PC-9 (cell line): Measurements from ENCODE around the gene FNDC11. TPM values are rescaled to one million over a fixed set of nuclear protein-coding genes. Genes with fewer than 3 reads are reported as not detected.

Source experiments
- BruUV-seq: library from RNA; stranded (reverse); fragments of 400-500 nt; replicated peaks from 2 replicates; lab custom pipeline; 2021; lab: Mats Ljungman, UMichigan
- CTCF ChIA-PET: fragments of 300-600 bp; sonication (Branson Sonifier 250); formaldehyde crosslinking; loops from one replicate; lab custom pipeline; 2022; ENCODE audit warnings: antibody characterized with exemption; lab: Charles Lee
- POLR2A ChIA-PET: fragments of 300-600 bp; sonication (Branson Sonifier 250); formaldehyde crosslinking; loops from one replicate; lab custom pipeline; 2022; ENCODE audit warnings: antibody characterized with exemption; ENCODE audit not compliant: unreplicated experiment; lab: Charles Lee
- DNase-seq, 2 experiments: peaks; one replicate each; pipeline versions ENCODE4 v3.0.0 to v3.0.0-alpha.2; 2015 to 2022; ENCODE audit warnings: mixed read lengths in 1 of 2
- H2AFZ ChIP-seq: fragments of 200-600 bp; sonication (generic); 2 replicates; pipeline ENCODE4 v1.8.1; 2017; ENCODE audit warnings: antibody characterized with exemption
- H3F3A ChIP-seq: fragments of 200-600 bp; sonication (generic); 2 replicates; pipeline ENCODE4 v1.8.1; 2017; ENCODE audit warnings: antibody characterized with exemption, mild to moderate bottlenecking, low read depth; ENCODE audit not compliant: insufficient read depth
- H3K27ac ChIP-seq: fragments of 200-600 bp; sonication (generic); 2 replicates; pipeline ENCODE4 v1.6.1; 2016; ENCODE audit warnings: mixed run types
- H3K27me3 ChIP-seq: fragments of 200-600 bp; sonication (generic); 2 replicates; pipeline ENCODE4 v1.6.1; 2016; ENCODE audit warnings: low read depth, mixed run types; ENCODE audit not compliant: insufficient read depth
- H3K36me3 ChIP-seq: fragments of 200-600 bp; sonication (generic); 2 replicates; pipeline ENCODE4 v1.6.1; 2016; ENCODE audit warnings: low read depth, mixed run types
- H3K4me1 ChIP-seq: fragments of 200-600 bp; sonication (generic); replicated peaks from 2 replicates; pipeline ENCODE4 v1.6.1; 2016; ENCODE audit warnings: mixed run types; ENCODE audit not compliant: insufficient read depth
- H3K4me2 ChIP-seq: fragments of 200-600 bp; sonication (generic); 2 replicates; pipeline ENCODE4 v1.6.1; 2017; ENCODE audit warnings: mixed run types
- H3K4me3 ChIP-seq: fragments of 200-600 bp; sonication (generic); 2 replicates; pipeline ENCODE4 v1.6.1; 2016; ENCODE audit warnings: mixed run types
- H3K79me2 ChIP-seq: fragments of 200-600 bp; sonication (generic); 2 replicates; pipeline ENCODE4 v1.6.1; 2017; ENCODE audit warnings: low read depth, mixed run types
- H3K9me2 ChIP-seq: fragments of 200-600 bp; sonication (generic); 2 replicates; pipeline ENCODE4 v1.8.1; 2017; ENCODE audit warnings: mild to moderate bottlenecking; ENCODE audit not compliant: insufficient read depth
- H3K9me3 ChIP-seq: fragments of 200-600 bp; sonication (generic); 2 replicates; pipeline ENCODE4 v1.8.1; 2016; ENCODE audit warnings: low read depth; ENCODE audit not compliant: insufficient read depth
- H4K20me1 ChIP-seq: fragments of 200-600 bp; sonication (generic); 2 replicates; pipeline ENCODE4 v1.8.1; 2017; ENCODE audit not compliant: insufficient read depth
- EZH2 ChIP-seq: fragments of 200-600 bp; sonication (generic); IDR thresholded peaks from 2 replicates; pipeline ENCODE4 v1.8.0; 2017; ENCODE audit warnings: antibody characterized with exemption, low read depth
- intact Hi-C: fragments of 100-400 bp; cut with micrococcal nuclease; formaldehyde crosslinking; loops from one replicate; pipeline ENCODE4 v1.10.0; 2022; ENCODE audit not compliant: unreplicated experiment
- total RNA-seq: library from RNA; stranded (reverse); gene quantifications from 2 replicates; pipeline ENCODE4 v1.2.3, GENCODE V29; 2021
- TF ChIP-seq, protein P1 (sequence below): fragments of 200-600 bp; sonication (generic); conservative IDR thresholded peaks from 2 replicates; pipeline ENCODE4 v1.6.1; 2017; ENCODE audit warnings: mixed run types, antibody characterized with exemption, mild to moderate bottlenecking, moderate library complexity

FNDC11 gene
- total RNA-seq, 1 experiment from 2014 or later, result 7.7 TPM

DNA sequence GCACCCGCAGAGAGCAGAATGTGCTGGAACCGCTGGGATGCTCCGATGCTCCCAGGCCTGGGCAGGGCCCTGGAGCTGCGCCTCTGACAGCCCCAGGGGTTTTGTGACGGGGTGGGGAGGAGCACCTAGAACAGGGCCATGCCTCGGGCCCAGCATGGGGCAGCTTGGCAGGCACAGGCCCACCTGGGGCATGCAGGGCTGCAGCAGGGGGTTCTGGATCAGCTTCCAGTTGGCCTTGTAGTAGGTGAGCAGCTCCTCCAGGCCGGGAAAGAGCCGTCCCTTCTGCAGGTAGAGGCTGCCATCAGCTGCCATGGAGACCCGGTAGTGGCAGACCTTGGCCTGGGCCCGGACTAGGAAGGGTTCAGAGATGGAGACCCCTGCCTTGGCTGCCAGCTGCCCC, 10.8 kb upstream of the FNDC11 start:
- ChIA-PET POLR2A (no interaction called here), CTCF (interaction anchor here (0.6 kb wide), 1 partner anchor 19 kb away, joined by 4 read pairs; no protein-coding TSS in a partner anchor)
- H3K4me1 ChIP-seq, result peaks cover 75% of the 10 kb centered on the region
- no peaks in the 10 kb centered on the region for H3K9me2 ChIP-seq
- H2AFZ ChIP-seq, result no peak overlapping the region
- BruUV-seq, result no TSS peak
- TF ChIP-seq EZH2, result no peak
- TF ChIP-seq, protein P1, sequence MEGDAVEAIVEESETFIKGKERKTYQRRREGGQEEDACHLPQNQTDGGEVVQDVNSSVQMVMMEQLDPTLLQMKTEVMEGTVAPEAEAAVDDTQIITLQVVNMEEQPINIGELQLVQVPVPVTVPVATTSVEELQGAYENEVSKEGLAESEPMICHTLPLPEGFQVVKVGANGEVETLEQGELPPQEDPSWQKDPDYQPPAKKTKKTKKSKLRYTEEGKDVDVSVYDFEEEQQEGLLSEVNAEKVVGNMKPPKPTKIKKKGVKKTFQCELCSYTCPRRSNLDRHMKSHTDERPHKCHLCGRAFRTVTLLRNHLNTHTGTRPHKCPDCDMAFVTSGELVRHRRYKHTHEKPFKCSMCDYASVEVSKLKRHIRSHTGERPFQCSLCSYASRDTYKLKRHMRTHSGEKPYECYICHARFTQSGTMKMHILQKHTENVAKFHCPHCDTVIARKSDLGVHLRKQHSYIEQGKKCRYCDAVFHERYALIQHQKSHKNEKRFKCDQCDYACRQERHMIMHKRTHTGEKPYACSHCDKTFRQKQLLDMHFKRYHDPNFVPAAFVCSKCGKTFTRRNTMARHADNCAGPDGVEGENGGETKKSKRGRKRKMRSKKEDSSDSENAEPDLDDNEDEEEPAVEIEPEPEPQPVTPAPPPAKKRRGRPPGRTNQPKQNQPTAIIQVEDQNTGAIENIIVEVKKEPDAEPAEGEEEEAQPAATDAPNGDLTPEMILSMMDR, result no peak
- no peaks in the 10 kb centered on the region for H3K9me3 ChIP-seq
- no peak for DNase-seq
- no peaks in the 10 kb centered on the region for H3K79me2 ChIP-seq
- peaks cover 33% of the 10 kb centered on the region; the same call in 1 of the 2 replicates for H3F3A ChIP-seq
- no peaks in the 10 kb centered on the region for H4K20me1 ChIP-seq
- H3K4me2 ChIP-seq, result peak overlapping the region; percentile 97
- H3K4me3 ChIP-seq, result peak overlapping the region; percentile 48; the same call in 1 of the 2 replicates
- intact Hi-C loops, result no loop called here
- no peaks in the 10 kb centered on the region for H3K36me3 ChIP-seq
- no peak overlapping the region for H3K27ac ChIP-seq
- H3K27me3 ChIP-seq, result no peaks in the 10 kb centered on the region

DNA sequence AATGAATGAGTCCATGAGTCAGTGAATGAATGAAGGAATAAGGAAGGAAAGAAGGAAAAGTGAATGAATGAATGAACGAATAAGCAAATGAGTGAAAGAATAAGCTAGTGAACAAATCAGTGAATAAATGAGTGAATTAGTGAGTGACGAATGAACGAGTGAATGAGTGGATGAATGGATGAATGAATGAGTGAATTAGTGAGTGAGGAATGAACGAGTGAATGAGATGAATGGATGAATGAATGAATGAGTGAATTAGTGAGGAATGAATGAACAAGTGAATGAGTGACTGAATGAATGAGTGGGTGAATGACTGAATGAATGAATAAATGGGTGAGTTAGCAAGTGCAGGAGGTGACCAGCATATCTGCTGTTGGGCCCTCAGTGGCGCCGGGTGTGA, 10.2 kb upstream of the FNDC11 start:
- TF ChIP-seq EZH2, result no peak
- TF ChIP-seq, protein P1, result no peak
- no TSS peak for BruUV-seq
- intact Hi-C loops, result no loop called here
- no peaks in the 10 kb centered on the region for H3K9me2 ChIP-seq
- H3K4me3 ChIP-seq, result no peak overlapping the region
- no peaks in the 10 kb centered on the region for H3K79me2 ChIP-seq
- ChIA-PET POLR2A (no interaction called here), CTCF (interaction anchor here (0.6 kb wide), 1 partner anchor 20 kb away, joined by 4 read pairs; no protein-coding TSS in a partner anchor)
- no peaks in the 10 kb centered on the region for H3K27me3 ChIP-seq
- H2AFZ ChIP-seq, result no peak overlapping the region
- peaks cover 76% of the 10 kb centered on the region for H3K4me1 ChIP-seq
- H3F3A ChIP-seq, result peaks cover 33% of the 10 kb centered on the region; the same call in 1 of the 2 replicates
- peak overlapping the region; percentile 71; the same call in 1 of the 2 replicates for H3K4me2 ChIP-seq
- H3K9me3 ChIP-seq, result no peaks in the 10 kb centered on the region
- no peaks in the 10 kb centered on the region for H3K36me3 ChIP-seq
- H3K27ac ChIP-seq, result no peak overlapping the region
- no peaks in the 10 kb centered on the region for H4K20me1 ChIP-seq
- DNase-seq, result no peak

DNA sequence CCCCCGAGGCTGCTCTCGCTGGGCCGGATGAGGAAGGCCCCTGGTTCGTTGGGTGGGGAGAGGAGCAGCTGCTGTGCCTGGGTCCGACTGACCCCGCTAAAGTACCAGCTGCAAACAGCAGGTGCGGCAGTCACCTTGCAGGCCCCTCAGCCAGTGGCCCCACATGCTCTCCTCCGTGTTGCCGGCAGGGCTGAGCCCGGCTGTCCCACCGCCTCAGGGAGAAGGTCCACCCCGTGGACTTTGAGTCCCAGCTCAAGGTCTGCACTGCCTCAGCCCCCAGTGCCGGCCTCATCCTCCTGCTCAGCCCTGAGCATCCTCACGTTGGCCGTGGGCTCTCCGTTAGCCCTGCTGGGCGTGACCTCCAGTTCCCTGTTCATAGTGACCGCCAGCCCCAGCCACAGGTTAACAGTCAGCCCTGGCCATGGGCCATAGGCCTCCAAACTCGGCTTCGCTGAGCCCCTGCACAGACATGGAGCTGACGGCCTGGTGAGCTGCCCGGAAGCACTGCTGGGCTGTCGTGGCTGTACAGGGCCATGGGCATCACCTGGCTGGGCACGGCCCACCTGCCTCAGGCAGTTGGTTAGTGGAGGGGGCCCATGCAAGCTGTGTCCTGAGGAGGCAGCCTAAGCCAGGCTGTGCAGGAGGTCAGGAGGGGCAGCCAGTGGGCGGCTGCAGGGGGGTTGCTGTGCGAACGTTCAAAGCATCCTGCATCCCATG, 9.6 kb upstream of the FNDC11 start:
- no peaks in the 10 kb centered on the region for H3K9me3 ChIP-seq
- H3K4me3 ChIP-seq, result no peak overlapping the region
- DNase-seq, result peak in 1 of 2 experiments; percentile 43
- no peaks in the 10 kb centered on the region for H4K20me1 ChIP-seq
- no peak overlapping the region for H3K27ac ChIP-seq
- peaks cover 27% of the 10 kb centered on the region; the same call in 1 of the 2 replicates for H3F3A ChIP-seq
- intact Hi-C loops, result no loop called here
- POLR2A ChIA-PET, result interaction anchor here (0.6 kb wide), 3 partner anchors 98 to 442 kb away, joined by 4 to 9 read pairs (median 8); no protein-coding TSS in a partner anchor
- no peaks in the 10 kb centered on the region for H3K9me2 ChIP-seq
- H2AFZ ChIP-seq, result no peak overlapping the region
- H3K79me2 ChIP-seq, result no peaks in the 10 kb centered on the region
- TF ChIP-seq, protein P1, result no peak
- no peak for TF ChIP-seq EZH2
- CTCF ChIA-PET, result no interaction called here
- H3K4me2 ChIP-seq, result peak overlapping the region; percentile 71
- peaks cover 69% of the 10 kb centered on the region for H3K4me1 ChIP-seq
- H3K36me3 ChIP-seq, result no peaks in the 10 kb centered on the region
- no TSS peak for BruUV-seq
- H3K27me3 ChIP-seq, result no peaks in the 10 kb centered on the region
